RWPE1 (cell line): ENCODE results near the gene FAM20C.

Experiments
- CTCF ChIA-PET: fragments of 350-600 bp; sonication (Branson Sonifier 250); formaldehyde crosslinking; extraction: SDS; loops from one replicate; lab custom pipeline; 2021; lab: Yijun Ruan, JAX
- POLR2A ChIA-PET: fragments of 400-600 bp; formaldehyde crosslinking; extraction: SDS; loops from one replicate; lab custom pipeline; 2020; ENCODE audit warnings: antibody characterized with exemption; ENCODE audit not compliant: low non-redundant PET; lab: Yijun Ruan, JAX
- DNase-seq: peaks from one replicate; pipeline ENCODE4 v3.0.0; 2012; ENCODE audit warnings: low spot score
- H3K27ac ChIP-seq: fragments of 450-650 bp; 2 replicates; pipeline ENCODE4 v1.5.1; 2017
- TF ChIP-seq, protein P1 (sequence below): fragments of 450-650 bp; conservative IDR thresholded peaks from 2 replicates; pipeline ENCODE4 v1.5.1; 2017; ENCODE audit warnings: low read depth, mild to moderate bottlenecking

The FAM20C gene

GRCh38 chr7:153604-154003 lies 38.8 kb upstream of the FAM20C start:
- ChIA-PET CTCF (no interaction called here), POLR2A (no interaction called here)
- TF ChIP-seq, protein P1, sequence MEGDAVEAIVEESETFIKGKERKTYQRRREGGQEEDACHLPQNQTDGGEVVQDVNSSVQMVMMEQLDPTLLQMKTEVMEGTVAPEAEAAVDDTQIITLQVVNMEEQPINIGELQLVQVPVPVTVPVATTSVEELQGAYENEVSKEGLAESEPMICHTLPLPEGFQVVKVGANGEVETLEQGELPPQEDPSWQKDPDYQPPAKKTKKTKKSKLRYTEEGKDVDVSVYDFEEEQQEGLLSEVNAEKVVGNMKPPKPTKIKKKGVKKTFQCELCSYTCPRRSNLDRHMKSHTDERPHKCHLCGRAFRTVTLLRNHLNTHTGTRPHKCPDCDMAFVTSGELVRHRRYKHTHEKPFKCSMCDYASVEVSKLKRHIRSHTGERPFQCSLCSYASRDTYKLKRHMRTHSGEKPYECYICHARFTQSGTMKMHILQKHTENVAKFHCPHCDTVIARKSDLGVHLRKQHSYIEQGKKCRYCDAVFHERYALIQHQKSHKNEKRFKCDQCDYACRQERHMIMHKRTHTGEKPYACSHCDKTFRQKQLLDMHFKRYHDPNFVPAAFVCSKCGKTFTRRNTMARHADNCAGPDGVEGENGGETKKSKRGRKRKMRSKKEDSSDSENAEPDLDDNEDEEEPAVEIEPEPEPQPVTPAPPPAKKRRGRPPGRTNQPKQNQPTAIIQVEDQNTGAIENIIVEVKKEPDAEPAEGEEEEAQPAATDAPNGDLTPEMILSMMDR: no peak
- no peak for DNase-seq
- H3K27ac ChIP-seq: no peak overlapping the region

GRCh38 chr7:154096-154799 lies 38.1 kb upstream of the FAM20C start:
- TF ChIP-seq, protein P1: no peak
- no peak for DNase-seq
- no peak overlapping the region for H3K27ac ChIP-seq
- POLR2A ChIA-PET: no interaction called here
- CTCF ChIA-PET: no interaction called here

GRCh38 chr7:155469-155900 lies 36.9 kb upstream of the FAM20C start:
- peak; percentile 16 for DNase-seq
- TF ChIP-seq, protein P1: no peak
- ChIA-PET CTCF (no interaction called here), POLR2A (no interaction called here)
- H3K27ac ChIP-seq: no peak overlapping the region

DNA sequence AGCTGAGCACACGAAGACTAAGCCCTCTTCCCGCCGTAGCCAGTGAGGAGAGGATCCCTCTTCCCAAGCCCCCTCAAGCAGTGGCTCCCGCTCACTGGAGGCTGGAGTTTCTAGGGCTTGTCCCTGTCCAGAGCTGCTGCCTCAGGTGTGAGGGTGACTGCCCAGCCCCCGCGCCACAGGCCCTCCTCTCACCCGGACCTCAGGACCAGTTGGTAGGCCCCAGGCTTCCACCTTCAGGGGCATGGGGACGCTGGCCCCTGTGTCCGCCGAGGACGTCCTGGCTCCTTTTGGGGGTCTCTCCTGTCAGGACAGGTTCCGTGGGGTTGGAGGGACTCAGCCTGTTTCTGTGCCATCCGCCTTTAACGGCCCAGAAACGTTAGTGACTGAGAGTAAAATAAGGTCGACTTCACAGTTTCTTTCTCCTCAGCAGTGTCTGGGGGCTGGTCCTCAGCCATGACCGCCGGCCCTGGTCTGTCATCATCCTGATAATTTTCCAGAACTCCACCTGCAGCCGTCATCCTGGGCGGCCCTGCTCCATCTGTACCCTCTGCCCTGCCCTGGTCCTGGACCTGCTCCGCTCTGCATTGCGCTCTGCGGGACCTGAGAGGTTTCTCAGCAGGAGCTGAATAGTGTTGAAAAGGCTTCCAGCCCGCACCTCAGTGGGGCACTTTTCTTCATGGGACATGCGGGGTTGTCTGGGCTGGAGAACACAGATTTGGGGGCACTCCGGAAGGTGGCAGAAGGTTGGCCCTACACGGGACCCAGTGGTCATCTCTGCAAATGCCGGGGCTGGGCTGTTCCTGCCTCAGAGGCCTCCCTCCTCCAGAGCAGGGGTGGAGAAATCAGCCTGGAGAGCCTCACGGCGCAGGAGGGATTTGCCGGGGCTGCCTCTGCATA lies 36.0 kb upstream of the FAM20C start:
- no peak overlapping the region for H3K27ac ChIP-seq
- ChIA-PET CTCF (interaction anchor here (0.6 kb wide), 1 partner anchor 12 kb away, joined by 3 read pairs; no protein-coding TSS in a partner anchor), POLR2A (no interaction called here)
- TF ChIP-seq, protein P1: no peak
- no peak for DNase-seq

DNA sequence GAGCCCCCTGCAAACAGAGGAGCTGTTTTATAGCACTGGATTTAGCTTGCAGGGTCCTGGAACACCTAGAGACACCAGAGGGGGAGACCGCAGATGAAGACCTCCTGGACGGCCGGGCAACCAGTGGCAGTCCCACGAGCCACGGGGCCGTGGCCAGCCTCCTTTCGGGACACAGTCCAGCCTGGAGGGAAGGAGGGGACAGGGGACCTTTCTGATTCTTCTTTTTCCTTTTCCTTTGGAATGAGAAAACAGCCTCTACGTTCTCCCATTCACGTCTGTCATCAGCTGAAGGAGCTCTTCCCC lies 35.4 kb upstream of the FAM20C start:
- DNase-seq: no peak
- TF ChIP-seq, protein P1: no peak
- H3K27ac ChIP-seq: no peak overlapping the region
- POLR2A ChIA-PET: no interaction called here
- CTCF ChIA-PET: interaction anchor here (0.6 kb wide), 1 partner anchor 13 kb away, joined by 3 read pairs; no protein-coding TSS in a partner anchor

DNA sequence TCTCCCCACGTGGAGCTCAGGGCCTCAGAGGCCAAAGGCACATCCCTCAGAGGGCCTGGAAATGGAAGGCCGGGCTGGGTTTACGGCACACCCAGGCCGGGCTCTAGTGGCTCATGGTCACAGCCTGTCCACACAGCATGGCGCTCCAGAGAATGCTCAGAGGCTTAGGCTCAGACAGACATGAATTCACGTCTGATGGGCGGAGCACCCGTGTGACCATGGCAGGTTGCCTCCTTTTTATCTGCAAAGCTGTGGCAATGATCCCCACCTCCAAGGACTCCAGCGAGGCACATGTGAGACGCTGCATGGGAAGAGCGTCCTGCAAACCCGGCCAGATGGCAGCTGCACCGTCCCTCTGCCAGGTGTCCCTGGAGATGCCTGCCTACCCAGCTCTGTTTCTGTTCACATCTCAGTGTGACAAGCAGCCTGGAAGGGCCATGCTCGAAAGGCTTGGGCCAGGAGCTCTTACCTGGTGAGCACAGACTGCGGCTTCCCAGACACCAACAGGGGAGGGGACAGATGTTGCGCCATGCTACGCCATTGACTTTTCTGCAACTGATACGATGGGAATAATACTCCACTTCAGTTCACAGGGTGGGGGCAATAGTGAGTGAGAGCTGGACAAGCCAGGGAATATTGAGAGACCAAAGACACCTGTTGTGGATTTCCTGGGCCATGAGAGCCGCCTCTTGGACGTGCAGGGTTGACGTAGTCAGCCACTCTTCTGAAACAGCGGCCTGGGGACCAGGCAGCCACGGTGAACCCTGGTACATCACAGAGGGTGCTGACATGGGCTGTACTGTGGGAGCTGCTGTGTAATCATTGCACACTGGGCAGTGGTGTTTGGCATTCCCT lies 34.4 kb upstream of the FAM20C start:
- POLR2A ChIA-PET: no interaction called here
- TF ChIP-seq, protein P1: no peak
- DNase-seq: no peak
- no peak overlapping the region for H3K27ac ChIP-seq
- CTCF ChIA-PET: no interaction called here
